Glomerular endothelial cell (primary cell): ENCODE data around the gene MT1G. TPM values are rescaled to one million over a fixed set of nuclear protein-coding genes. Genes with fewer than 3 reads are reported as not detected.
"Not testable (repeated sequence)": the region's sequence is repeated elsewhere in the genome, so short reads cannot be mapped to it uniquely, and the experiment has no call there.

ENCODE experiments used
- DNase-seq: peaks from one replicate; pipeline ENCODE4 v3.0.0-alpha.2; 2011; ENCODE audit warnings: low read depth, low spot score; ENCODE audit errors: extremely low read depth
- total RNA-seq: library from RNA; depleted of rRNA; stranded (reverse); fragments of >200 nt; gene quantifications from 2 replicates; pipeline ENCODE4 v1.2.3, GENCODE V29; 2015

MT1G gene
- total RNA-seq, 1 donor from 2014 or later, result not detected

GRCh38 chr16:56686758-56687157 lies 18.9 kb upstream of the MT1G start:
- no peak for DNase-seq

- DNase-seq, result no peak
Measured at GRCh38 chr16:56684926-56685590, 17.2 kb upstream of the MT1G start.

GRCh38 chr16:56684256-56684925 lies 16.5 kb upstream of the MT1G start:
- DNase-seq, result no peak

- DNase-seq, result no peak
Measured at GRCh38 chr16:56683424-56684172, 15.7 kb upstream of the MT1G start.

GRCh38 chr16:56682703-56683397 lies 15.0 kb upstream of the MT1G start:
- DNase-seq, result no peak

GRCh38 chr16:56681939-56682702 lies 14.3 kb upstream of the MT1G start, which contains the start of gene MT1X:
MT1X (plus strand) TSS chr16:56682470; CDS start chr16:56682541, 71 bp downstream.
- DNase-seq, result no peak

- DNase-seq, result no peak
Measured at GRCh38 chr16:56679818-56680217, 12.0 kb upstream of the MT1G start.

GRCh38 chr16:56679078-56679730 lies 11.3 kb upstream of the MT1G start:
- no peak for DNase-seq

- no peak for DNase-seq
Measured at GRCh38 chr16:56677474-56677873, 9.6 kb upstream of the MT1G start.

- DNase-seq, result no peak
Measured at GRCh38 chr16:56675685-56676210, 7.9 kb upstream of the MT1G start.

- DNase-seq, result not testable (repeated sequence)
Measured at GRCh38 chr16:56674570-56674969, 6.7 kb upstream of the MT1G start.

- no peak for DNase-seq
Measured at GRCh38 chr16:56673921-56674320, 6.1 kb upstream of the MT1G start.

GRCh38 chr16:56672761-56673536 lies 5.1 kb upstream of the MT1G start:
- DNase-seq, result no peak

GRCh38 chr16:56672171-56672570 lies 4.3 kb upstream of the MT1G start:
- not testable (repeated sequence) for DNase-seq

- DNase-seq, result not testable (repeated sequence)
Measured at GRCh38 chr16:56671691-56672090, 3.8 kb upstream of the MT1G start.

- DNase-seq, result no peak
Measured at GRCh38 chr16:56670620-56670934, 2.7 kb upstream of the MT1G start.

- DNase-seq, result no peak
Measured at GRCh38 chr16:56669840-56670619, 2.2 kb upstream of the MT1G start.
